LNCAP (cell line): ENCODE results near the gene ZNF646.

Experiments
- CTCF ChIP-seq: fragments of 450-650 bp; IDR thresholded peaks from 2 replicates; pipeline ENCODE4 v1.5.1; 2017; ENCODE audit warnings: mild to moderate bottlenecking

The ZNF646 gene

GRCh38 chr16:31099860-31100638 lies 25.8 kb downstream of the ZNF646 start:
- TF ChIP-seq CTCF = no peak

GRCh38 chr16:31105677-31106213 lies 31.5 kb downstream of the ZNF646 start:
- peak; percentile 84 for TF ChIP-seq CTCF

- no peak for TF ChIP-seq CTCF
Observed at GRCh38 chr16:31106509-31107464, 32.6 kb downstream of the ZNF646 start.

GRCh38 chr16:31107465-31107867 lies 33.2 kb downstream of the ZNF646 start:
- no peak for TF ChIP-seq CTCF

- TF ChIP-seq CTCF = no peak
Observed at GRCh38 chr16:31108035-31108793, 34.0 kb downstream of the ZNF646 start, which contains the start of gene BCKDK. Gene BCKDK, plus strand, starts transcription at chr16:31108386. Its CDS starts 838 bp downstream, at chr16:31109224.

GRCh38 chr16:31108794-31109558 lies 34.8 kb downstream of the ZNF646 start:
- TF ChIP-seq CTCF = no peak
